H1 (cell line): ENCODE data around the gene MRTFB. TPM values are rescaled to one million over a fixed set of nuclear protein-coding genes. Genes with fewer than 3 reads are reported as not detected.

Experiments used
- CTCF ChIA-PET: fragments of 300-600 bp; sonication (Branson Sonifier 250); formaldehyde crosslinking; loops from one replicate; lab custom pipeline; 2021; ENCODE audit not compliant: partially characterized antibody; lab: Charles Lee
- POLR2A ChIA-PET: fragments of 300-600 bp; sonication (Branson Sonifier 250); formaldehyde crosslinking; loops from one replicate; lab custom pipeline; 2021; ENCODE audit warnings: inconsistent platforms; ENCODE audit not compliant: partially characterized antibody; lab: Charles Lee
- DNase-seq, 2 experiments: peaks; one replicate each; pipeline versions ENCODE4 v3.0.0 to v3.0.0-alpha.2; 2010 to 2022; ENCODE audit warnings: low spot score in 2 of 2, low read depth in 1 of 2, mixed read lengths in 1 of 2
- FAIRE-seq: peaks from 2 replicates; lab custom pipeline; 2011; peaks lifted over from hg19 to GRCh38; lab: Jason Lieb, UNC
- H2AFZ ChIP-seq: 2 replicates; pipeline ENCODE4 v1.8.1; 2012; ENCODE audit warnings: low read length, inconsistent platforms
- H2AK5ac ChIP-seq: 2 replicates; pipeline ENCODE4 v1.6.1; 2013; ENCODE audit warnings: low read depth, low read length
- H2BK120ac ChIP-seq: replicated peaks from 2 replicates; pipeline ENCODE3; 2013; ENCODE audit warnings: low read depth, low read length, inconsistent platforms
- H2BK12ac ChIP-seq: 2 replicates; pipeline ENCODE4 v1.6.1; 2013; ENCODE audit warnings: low read depth, low read length
- H2BK15ac ChIP-seq: 2 replicates; pipeline ENCODE4 v1.6.1; 2013; ENCODE audit warnings: low read length
- H2BK20ac ChIP-seq: 2 replicates; pipeline ENCODE4 v1.6.1; 2013; ENCODE audit warnings: low read length
- H2BK5ac ChIP-seq: 2 replicates; pipeline ENCODE4 v1.6.1; 2013; ENCODE audit warnings: low read depth, low read length
- H3K14ac ChIP-seq: 2 replicates; pipeline ENCODE4 v1.6.1; 2013; ENCODE audit warnings: inconsistent platforms; ENCODE audit not compliant: insufficient read length
- H3K18ac ChIP-seq: 2 replicates; pipeline ENCODE4 v1.6.1; 2013; ENCODE audit warnings: low read length; ENCODE audit errors: extremely low read depth
- H3K23ac ChIP-seq: 2 replicates; pipeline ENCODE4 v1.6.1; 2013; ENCODE audit warnings: inconsistent platforms; ENCODE audit not compliant: insufficient read length
- H3K23me2 ChIP-seq: 2 replicates; pipeline ENCODE4 v1.6.1; 2013; ENCODE audit warnings: low read depth, low read length
- H3K27ac ChIP-seq: 2 replicates; pipeline ENCODE4 v1.6.1; 2011; ENCODE audit warnings: low read depth, low read length, inconsistent platforms
- H3K27me3 ChIP-seq, 4 experiments: replicated peaks in 1 of 4; 1 replicate in 1 of 4; 2 replicates in 3 of 4; pipeline versions ENCODE4 v1.6.1 to v1.8.1; 2011 to 2013; ENCODE audit warnings: low read length in 3 of 4, mild to moderate bottlenecking in 3 of 4, inconsistent platforms in 2 of 4, mixed read lengths in 2 of 4, moderate library complexity in 1 of 4; ENCODE audit not compliant: control insufficient read depth in 3 of 4, insufficient read depth in 3 of 4; ENCODE audit errors: extremely low read depth in 1 of 4
- H3K36me3 ChIP-seq, 4 experiments: 2 replicates each; pipeline versions ENCODE4 v1.6.1 to v1.8.1; 2011 to 2013; ENCODE audit warnings: mild to moderate bottlenecking in 4 of 4, low read length in 3 of 4, moderate library complexity in 2 of 4, control low read depth in 1 of 4, inconsistent platforms in 1 of 4; ENCODE audit not compliant: insufficient read depth in 4 of 4, control insufficient read depth in 2 of 4
- H3K4ac ChIP-seq: replicated peaks from 2 replicates; pipeline ENCODE3; 2013; ENCODE audit warnings: low read length, low read depth, mixed read lengths, inconsistent platforms; ENCODE audit not compliant: insufficient read length
- H3K4me1 ChIP-seq, 4 experiments: replicated peaks in 1 of 4; 1 replicate in 1 of 4; 2 replicates in 3 of 4; pipeline versions ENCODE4 v1.6.1 to v1.8.1; 2011 to 2013; ENCODE audit warnings: low read length in 3 of 4, inconsistent platforms in 2 of 4, mixed read lengths in 1 of 4; ENCODE audit not compliant: insufficient read depth in 4 of 4, control insufficient read depth in 3 of 4
- H3K4me2 ChIP-seq, 2 experiments: 2 replicates each; pipeline versions ENCODE4 v1.6.1 to v1.8.1; 2011 to 2013; ENCODE audit warnings: low read depth in 2 of 2, low read length in 2 of 2, control low read depth in 1 of 2, inconsistent platforms in 1 of 2, mild to moderate bottlenecking in 1 of 2; ENCODE audit not compliant: insufficient read depth in 1 of 2
- H3K4me3 ChIP-seq, 4 experiments: fragments of 200-600, 300-600 bp in 1 of 4; sonication (generic), shearing (Covaris generic), sonication (Bioruptor Twin) in 1 of 4; 2 replicates each; pipeline versions ENCODE4 v1.5.1 to v1.8.1; 2011 to 2016; ENCODE audit warnings: low read length in 4 of 4, low read depth in 3 of 4, control low read depth in 2 of 4, inconsistent platforms in 2 of 4, mild to moderate bottlenecking in 2 of 4, mixed read lengths in 1 of 4, moderate library complexity in 1 of 4; ENCODE audit not compliant: insufficient read depth in 2 of 4; ENCODE audit errors: extremely low read depth in 1 of 4
- H3K56ac ChIP-seq: replicated peaks from 2 replicates; pipeline ENCODE3; 2013; ENCODE audit warnings: low read depth, mild to moderate bottlenecking, mixed read lengths, low read length, inconsistent platforms; ENCODE audit not compliant: insufficient read length
- H3K79me1 ChIP-seq: 2 replicates; pipeline ENCODE4 v1.6.1; 2013; ENCODE audit warnings: low read depth, low read length, control low read depth
- H3K79me2 ChIP-seq, 2 experiments: 2 replicates each; pipeline versions ENCODE4 v1.6.1 to v1.8.1; 2012 to 2013; ENCODE audit warnings: low read length in 2 of 2, mild to moderate bottlenecking in 2 of 2, inconsistent platforms in 1 of 2; ENCODE audit not compliant: insufficient read depth in 2 of 2, control insufficient read depth in 1 of 2
- H3K9ac ChIP-seq, 4 experiments: replicated peaks in 1 of 4; 1 replicate in 1 of 4; 2 replicates in 3 of 4; pipeline versions ENCODE4 v1.6.1 to v1.8.1; 2011 to 2013; ENCODE audit warnings: low read depth in 3 of 4, low read length in 3 of 4, control low read depth in 2 of 4, mild to moderate bottlenecking in 2 of 4, moderate library complexity in 2 of 4, inconsistent platforms in 1 of 4; ENCODE audit errors: extremely low read depth in 1 of 4
- H3K9me3 ChIP-seq, 2 experiments: 2 replicates each; pipeline versions ENCODE4 v1.6.1 to v1.8.1; 2012 to 2013; ENCODE audit warnings: mild to moderate bottlenecking in 2 of 2, moderate library complexity in 2 of 2, control low read depth in 1 of 2, inconsistent platforms in 1 of 2, low read depth in 1 of 2, low read length in 1 of 2, mixed read lengths in 1 of 2; ENCODE audit not compliant: insufficient read depth in 2 of 2
- H4K20me1 ChIP-seq, 2 experiments: replicated peaks in 1 of 2; 2 replicates each; pipeline versions ENCODE3 to v1.8.1; 2011 to 2013; ENCODE audit warnings: inconsistent platforms in 2 of 2, low read length in 2 of 2, mild to moderate bottlenecking in 1 of 2; ENCODE audit not compliant: insufficient read depth in 2 of 2, control insufficient read depth in 1 of 2
- H4K5ac ChIP-seq: 2 replicates; pipeline ENCODE4 v1.6.1; 2013; ENCODE audit warnings: low read length, low read depth, mixed read lengths, inconsistent platforms; ENCODE audit not compliant: insufficient read length
- H4K8ac ChIP-seq: 2 replicates; pipeline ENCODE4 v1.8.0; 2013; ENCODE audit warnings: mild to moderate bottlenecking, moderate library complexity, low read length, inconsistent platforms; ENCODE audit not compliant: insufficient read depth; ENCODE audit errors: extremely low read depth
- H4K91ac ChIP-seq: replicated peaks from 2 replicates; pipeline ENCODE3; 2013; ENCODE audit warnings: low read length, mixed read lengths, inconsistent platforms; ENCODE audit not compliant: insufficient read length
- KDM4A ChIP-seq: IDR thresholded peaks from one replicate; pipeline ENCODE4 v1.7.1; 2012; ENCODE audit warnings: low read depth, mild to moderate bottlenecking, moderate library complexity, low read length, inconsistent platforms; ENCODE audit not compliant: severe bottlenecking
- WGBS, 2 experiments: shearing (Covaris generic) in 1 of 2; methylation state at CpG; one replicate each; pipeline versions ENCODE4 v1.1.6 to v1.1.7; 2013 to 2015; ENCODE audit warnings: low lambda C conversion rate in 2 of 2, mixed read lengths in 2 of 2, inconsistent platforms in 1 of 2, low coverage in 1 of 2, missing lambda C conversion rate in 1 of 2; ENCODE audit not compliant: insufficient replicate concordance in 2 of 2, insufficient coverage in 1 of 2, insufficient read length in 1 of 2; ENCODE audit errors: extremely low coverage in 1 of 2, missing lambda C conversion rate in 1 of 2; 5-methylcytosine and 5-hydroxymethylcytosine counted together
- polyA plus RNA-seq, 7 experiments: library from polyadenylated mRNA; depleted of rRNA in 3 of 7; stranded (reverse) in 5 of 7; unstranded in 2 of 7; fragments of >200 nt in 5 of 7; fragments of 200-250 nt in 2 of 7; gene quantifications; 1 replicate in 5 of 7; 2 replicates in 1 of 7; 4 replicates in 1 of 7; pipeline versions ENCODE4 v1.2.1 to v1.2.3, GENCODE V29; 2011 to 2013; ENCODE audit warnings: missing spikeins in 2 of 7, mixed read lengths in 2 of 7
- total RNA-seq: library from RNA; stranded (reverse); fragmentation: NEBNext Ultra II Directional; extraction: Animal tissue kit (Norgen Biotek cat#: 25700); gene quantifications from 2 replicates; pipeline ENCODE4 v1.2.1, GENCODE V29; 2021

MRTFB gene
- total and polyA plus RNA-seq, 2 of the 8 experiments (the other 6 are each of a cell fraction or from before 2014, with no cell fraction given) = 13.5 to 34.9 TPM

DNA sequence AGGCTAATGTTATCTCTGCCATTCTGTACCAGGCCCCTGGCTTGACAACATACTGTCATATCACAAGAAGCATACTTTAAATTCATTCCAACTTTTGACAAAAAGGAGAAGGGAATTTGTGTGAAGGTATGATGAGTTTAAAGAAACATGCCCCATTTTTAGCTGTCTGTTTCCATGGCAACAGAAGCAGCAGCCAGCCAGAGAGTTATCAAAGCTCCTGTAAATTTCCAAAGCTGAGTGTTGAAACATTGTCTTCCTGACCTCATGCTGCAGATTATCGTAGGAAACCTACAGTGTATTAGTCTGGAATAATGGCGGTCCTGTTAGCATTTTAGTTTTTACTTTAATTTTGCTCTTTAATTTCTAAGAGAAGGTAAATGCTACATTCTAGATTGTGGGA is 124.9 kb downstream of the MRTFB start:
- Histone ChIP-seq H3K27ac (no peak overlapping the region), H2BK120ac (no peak overlapping the region), H4K8ac (no peak overlapping the region), H4K20me1 (no peaks in the 10 kb centered on the region), H2AFZ (no peak overlapping the region), H3K4me1 (no peaks in the 10 kb centered on the region), H3K27me3 (no peaks in the 10 kb centered on the region), H3K79me2 (no peaks in the 10 kb centered on the region), H2BK15ac (no peak overlapping the region), H2BK5ac (no peak overlapping the region), H3K9me3 (no peaks in the 10 kb centered on the region), H3K23ac (no peak overlapping the region), H3K23me2 (no peaks in the 10 kb centered on the region), H3K4ac (no peak overlapping the region), H4K91ac (no peak overlapping the region), H3K18ac (no peak overlapping the region), H3K9ac (no peak overlapping the region), H3K56ac (no peak overlapping the region), H2BK12ac (no peak overlapping the region), H3K4me2 (no peak overlapping the region), H2BK20ac (no peak overlapping the region), H2AK5ac (no peak overlapping the region), H3K36me3 (no peaks in the 10 kb centered on the region), H3K4me3 (no peak overlapping the region), H4K5ac (no peak overlapping the region), H3K14ac (no peak overlapping the region), H3K79me1 (no peaks in the 10 kb centered on the region)
- no peak for FAIRE-seq
- ChIA-PET CTCF (interaction anchor here (1.4 kb wide), 1 partner anchor 9 kb away, joined by 6 read pairs; no protein-coding TSS in a partner anchor), POLR2A (interaction anchor here (1.7 kb wide), 1 partner anchor 9 kb away, joined by 4 read pairs; no protein-coding TSS in a partner anchor)
- DNase-seq = no peak
- 88% methylated on average over 2 of the region's 2 CpGs; no CpG with 5 or more reads in 1 of the 2 experiments for WGBS, 2 experiments
- no peak for TF ChIP-seq KDM4A
